A549 (cell line): ENCODE data around the gene PGRMC1. TPM values are rescaled to one million over a fixed set of nuclear protein-coding genes. Genes with fewer than 3 reads are reported as not detected.

ENCODE experiments used
- ATAC-seq, 2 experiments: fragments of 200-7000 bp in 1 of 2; fragments of >200 bp in 1 of 2; cut with Nextera tagmentation in 1 of 2; cut with Tn5 transposase in 1 of 2; 3 replicates each; pipeline versions ENCODE4 v1.8.0 to v1.9.1; 2018 to 2020; ENCODE audit warnings: mild to moderate bottlenecking in 1 of 2, moderate library complexity in 1 of 2
- CTCF ChIA-PET: fragments of 300-600 bp; sonication (Branson Sonifier 250); formaldehyde crosslinking; extraction: SDS; loops from one replicate; lab custom pipeline; 2021; ENCODE audit warnings: antibody characterized with exemption, inconsistent platforms; lab: Yijun Ruan, JAX
- POLR2A ChIA-PET: fragments of 350-600 bp; formaldehyde crosslinking; extraction: SDS; loops from one replicate; lab custom pipeline; 2021; ENCODE audit warnings: antibody characterized with exemption, inconsistent platforms; lab: Yijun Ruan, JAX
- DNase-seq, 2 experiments: peaks; one replicate each; pipeline versions ENCODE4 v3.0.0 to v3.0.0-alpha.2; 2011 to 2016; ENCODE audit warnings: low read depth in 1 of 2, low spot score in 1 of 2
- FAIRE-seq: peaks from 2 replicates; lab custom pipeline; 2011; peaks lifted over from hg19 to GRCh38; lab: Jason Lieb, UNC
- H3K27ac ChIP-seq, 2 experiments: fragments of >200 bp; sonication (Bioruptor Twin); formaldehyde crosslinking; 3 replicates each; pipeline ENCODE4 v1.5.1; 2016 to 2017
- H3K4me1 ChIP-seq: fragments of >200 bp; sonication (Bioruptor Twin); formaldehyde crosslinking; 3 replicates; pipeline ENCODE4 v1.6.1; 2016
- H3K4me2 ChIP-seq: fragments of >200 bp; sonication (Bioruptor Twin); formaldehyde crosslinking; 3 replicates; pipeline ENCODE4 v1.6.1; 2016
- H3K4me3 ChIP-seq: fragments of >200 bp; sonication (Bioruptor Twin); formaldehyde crosslinking; 3 replicates; pipeline ENCODE4 v1.5.1; 2016
- H3K9me3 ChIP-seq: fragments of >200 bp; sonication (Bioruptor Twin); formaldehyde crosslinking; 3 replicates; pipeline ENCODE4 v1.6.1; 2016
- ATOH8 ChIP-seq: fragments of 250-450 bp; sonication (Bioruptor Pico); IDR thresholded peaks from 2 replicates; pipeline ENCODE4 v1.5.0; 2020; ENCODE audit warnings: low read depth, mild to moderate bottlenecking, moderate library complexity
- BHLHE40 ChIP-seq: IDR thresholded peaks from 2 replicates; pipeline ENCODE4 v1.6.1; 2012; ENCODE audit warnings: low read depth, low read length, inconsistent platforms
- CBX8 ChIP-seq: fragments of 200-600 bp; sonication (generic); IDR thresholded peaks from 2 replicates; pipeline ENCODE4 v1.6.1; 2016
- CEBPB ChIP-seq, 2 experiments: fragments of >200 bp in 1 of 2; sonication (Bioruptor Twin) in 1 of 2; formaldehyde crosslinking in 1 of 2; IDR thresholded peaks; 2 replicates each; pipeline ENCODE4 v1.6.1; 2012 to 2016
- CHD2 ChIP-seq: fragments of 150-350 bp; IDR thresholded peaks from 2 replicates; pipeline ENCODE4 v1.6.1; 2014; ENCODE audit warnings: low read length; ENCODE audit not compliant: partially characterized antibody
- E2F6 ChIP-seq: IDR thresholded peaks from 2 replicates; pipeline ENCODE4 v1.6.1; 2012; ENCODE audit warnings: low read depth, borderline replicate concordance
- EP300 ChIP-seq, 2 experiments: fragments of >200 bp; sonication (Bioruptor Twin); formaldehyde crosslinking; IDR thresholded peaks; 2 replicates in 1 of 2; 3 replicates in 1 of 2; pipeline ENCODE4 v1.6.1; 2016 to 2017
- ESRRA ChIP-seq: fragments of 150-350 bp; IDR thresholded peaks from 2 replicates; pipeline ENCODE4 v1.6.1; 2014; ENCODE audit warnings: mild to moderate bottlenecking, low read length, borderline replicate concordance
- HEYL ChIP-seq: fragments of 250-450 bp; sonication (Bioruptor Pico); IDR thresholded peaks from 2 replicates; pipeline ENCODE4 v1.8.0; 2021; ENCODE audit warnings: mild to moderate bottlenecking, moderate library complexity
- HOXB13 ChIP-seq: fragments of 250-450 bp; sonication (Bioruptor Pico); IDR thresholded peaks from 2 replicates; pipeline ENCODE4 v1.5.0; 2020; ENCODE audit warnings: low read depth, mild to moderate bottlenecking, moderate library complexity
- JUN ChIP-seq, 2 experiments: fragments of >200 bp; sonication (Bioruptor Twin); formaldehyde crosslinking; IDR thresholded peaks; 2 replicates in 1 of 2; 3 replicates in 1 of 2; pipeline ENCODE4 v1.6.1; 2016 to 2017
- MAX ChIP-seq: IDR thresholded peaks from 2 replicates; pipeline ENCODE4 v1.6.1; 2012
- MAZ ChIP-seq: fragments of 150-350 bp; IDR thresholded peaks from 2 replicates; pipeline ENCODE4 v1.6.1; 2014; ENCODE audit warnings: antibody characterized with exemption, low read depth, low read length, borderline replicate concordance
- MYC ChIP-seq: IDR thresholded peaks from 2 replicates; pipeline ENCODE4 v1.6.1; 2012; ENCODE audit warnings: mild to moderate bottlenecking, inconsistent platforms, low read length, improper control_type of control experiment, borderline replicate concordance
- NFE2L2 ChIP-seq: fragments of 150-350 bp; conservative IDR thresholded peaks from 2 replicates; pipeline ENCODE4 v1.6.1; 2014; ENCODE audit warnings: low read length
- NR3C1 ChIP-seq: fragments of >200 bp; sonication (Bioruptor Twin); formaldehyde crosslinking; IDR thresholded peaks from 3 replicates; pipeline ENCODE4 v1.6.1; 2017
- PHF8 ChIP-seq: fragments of 200-600 bp; sonication (generic); IDR thresholded peaks from 2 replicates; pipeline ENCODE4 v1.6.1; 2016; ENCODE audit warnings: low read depth, mild to moderate bottlenecking, antibody characterized with exemption, moderate library complexity, borderline replicate concordance
- RAD21 ChIP-seq, 2 experiments: fragments of >200 bp in 1 of 2; sonication (Bioruptor Twin) in 1 of 2; formaldehyde crosslinking in 1 of 2; IDR thresholded peaks in 1 of 2; conservative IDR thresholded peaks in 1 of 2; 2 replicates in 1 of 2; 3 replicates in 1 of 2; pipeline ENCODE4 v1.6.1; 2012 to 2018; ENCODE audit warnings: inconsistent platforms in 1 of 2
- REST ChIP-seq: fragments of 200-600 bp; sonication (generic); IDR thresholded peaks from 2 replicates; pipeline ENCODE4 v1.6.1; 2016; ENCODE audit warnings: antibody characterized with exemption, mild to moderate bottlenecking, moderate library complexity
- RFX5 ChIP-seq: fragments of 450-650 bp; IDR thresholded peaks from 2 replicates; pipeline ENCODE4 v1.7.1; 2014; ENCODE audit warnings: antibody characterized with exemption, mild to moderate bottlenecking, moderate library complexity
- SREBF2 ChIP-seq: fragments of 450-650 bp; IDR thresholded peaks from 2 replicates; pipeline ENCODE4 v1.6.1; 2014; ENCODE audit warnings: mild to moderate bottlenecking, moderate library complexity
- TFCP2L1 ChIP-seq: fragments of 250-450 bp; sonication (Bioruptor Pico); IDR thresholded peaks from 2 replicates; pipeline ENCODE4 v1.5.0; 2021; ENCODE audit warnings: mild to moderate bottlenecking
- ZC3H11A ChIP-seq: fragments of 450-650 bp; IDR thresholded peaks from 2 replicates; pipeline ENCODE4 v1.6.1; 2014; ENCODE audit warnings: antibody characterized with exemption, mild to moderate bottlenecking
- WGBS: methylation state at CpG from one replicate; pipeline ENCODE4 v1.1.6; 2017; ENCODE audit errors: missing lambda C conversion rate; 5-methylcytosine and 5-hydroxymethylcytosine counted together
- polyA plus RNA-seq, 4 experiments: library from polyadenylated mRNA; depleted of rRNA in 3 of 4; stranded (reverse); fragments of >200 nt; fragmentation: RNase III in 1 of 4; extraction: RNeasy Plus Mini Kit Qiagen cat#74134 plus additional on column Dnase treatment in 1 of 4; gene quantifications; 2 replicates in 3 of 4; 3 replicates in 1 of 4; pipeline ENCODE4 v1.2.3, GENCODE V29; 2011 to 2017

PGRMC1 gene
- polyA plus RNA-seq, 2 of the 4 experiments (the other 2 are of a cell fraction), result 159 to 163 TPM

- WGBS, result 84% methylated on average over 4 of the region's 4 CpGs
- ChIA-PET POLR2A (no interaction called here), CTCF (no interaction called here)
- H3K4me1 ChIP-seq, result no peaks in the 10 kb centered on the region
- H3K27ac ChIP-seq, result no peak overlapping the region
- ATAC-seq (no peak), DNase-seq (no peak), FAIRE-seq (no peak)
- no peak for TF ChIP-seq NFE2L2
- TF ChIP-seq MYC, result no peak
- TF ChIP-seq TFCP2L1 (CRISPR knock-in tag), result no peak
- no peak for TF ChIP-seq RFX5
- TF ChIP-seq HEYL, result no peak
- TF ChIP-seq ATOH8, result no peak
- no peak for TF ChIP-seq ZC3H11A
- TF ChIP-seq CEBPB (IDR thresholded peaks at IDR 0.05), result no peak
- TF ChIP-seq BHLHE40, result no peak
- TF ChIP-seq PHF8, result no peak
- TF ChIP-seq HOXB13 (CRISPR knock-in tag), result no peak
- TF ChIP-seq REST, result no peak
- TF ChIP-seq EP300 (IDR thresholded peaks at IDR 0.05), result no peak
- no peak for TF ChIP-seq SREBF2
- TF ChIP-seq JUN (IDR thresholded peaks at IDR 0.05), result no peak
- TF ChIP-seq MAZ, result no peak
- TF ChIP-seq ESRRA, result no peak
- no peak for TF ChIP-seq CBX8
- TF ChIP-seq MAX, result no peak
- no peak for TF ChIP-seq CHD2
- no peaks in the 10 kb centered on the region for H3K9me3 ChIP-seq
- no peak overlapping the region for H3K4me2 ChIP-seq
- H3K4me3 ChIP-seq, result no peak overlapping the region
Observed at GRCh38 chrX:119251386-119251785, 15.3 kb downstream of the PGRMC1 start.

- ChIA-PET CTCF (interaction anchor here (1.7 kb wide), 1 partner anchor 12 kb away, joined by 3 read pairs; no protein-coding TSS in a partner anchor), POLR2A (no interaction called here)
- H3K27ac ChIP-seq, result no peak overlapping the region
- H3K4me1 ChIP-seq, result no peaks in the 10 kb centered on the region
- ATAC-seq (no peak), DNase-seq (no peak), FAIRE-seq (no peak)
- no peak overlapping the region for H3K4me3 ChIP-seq
- TF ChIP-seq CBX8, result no peak
- no peak for TF ChIP-seq E2F6
- TF ChIP-seq RFX5, result no peak
- no peak for TF ChIP-seq SREBF2
- TF ChIP-seq NR3C1, result no peak
- no peak for TF ChIP-seq JUN (IDR thresholded peaks at IDR 0.05)
- TF ChIP-seq NFE2L2, result no peak
- TF ChIP-seq RAD21 (conservative IDR thresholded peaks at IDR 0.05 in 1 of 2, IDR thresholded peaks at IDR 0.05 in 1 of 2), result no peak
- no peaks in the 10 kb centered on the region for H3K9me3 ChIP-seq
- H3K4me2 ChIP-seq, result no peak overlapping the region
- 73% methylated on average over 2 of the region's 2 CpGs for WGBS
Observed at GRCh38 chrX:119252716-119253115, 16.6 kb downstream of the PGRMC1 start.
